ENCODE measurements around the gene SUCO.

DNA sequence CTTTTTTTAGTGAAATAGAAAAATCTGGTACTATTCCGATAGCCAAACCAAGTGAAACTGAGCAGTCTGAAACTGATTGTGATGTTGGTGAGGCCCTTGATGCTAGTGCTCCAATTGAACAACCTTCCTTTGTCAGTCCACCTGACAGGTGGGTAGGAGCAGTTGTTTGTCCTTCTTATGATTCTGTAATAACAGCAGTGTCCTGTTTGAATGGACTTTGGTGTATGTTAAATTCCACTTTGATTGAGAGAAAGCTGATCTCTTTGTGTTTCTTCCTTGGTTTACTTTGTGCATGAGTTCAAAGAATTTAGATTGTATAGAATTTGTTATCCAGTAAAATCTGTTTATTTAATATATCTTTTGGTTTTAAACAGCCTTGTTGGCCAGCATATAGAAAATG, 24.3 kb downstream of the SUCO start:
- no peak for TF ChIP-seq POLR2A (IDR thresholded peaks at IDR 0.05)
- TF ChIP-seq, protein P1, sequence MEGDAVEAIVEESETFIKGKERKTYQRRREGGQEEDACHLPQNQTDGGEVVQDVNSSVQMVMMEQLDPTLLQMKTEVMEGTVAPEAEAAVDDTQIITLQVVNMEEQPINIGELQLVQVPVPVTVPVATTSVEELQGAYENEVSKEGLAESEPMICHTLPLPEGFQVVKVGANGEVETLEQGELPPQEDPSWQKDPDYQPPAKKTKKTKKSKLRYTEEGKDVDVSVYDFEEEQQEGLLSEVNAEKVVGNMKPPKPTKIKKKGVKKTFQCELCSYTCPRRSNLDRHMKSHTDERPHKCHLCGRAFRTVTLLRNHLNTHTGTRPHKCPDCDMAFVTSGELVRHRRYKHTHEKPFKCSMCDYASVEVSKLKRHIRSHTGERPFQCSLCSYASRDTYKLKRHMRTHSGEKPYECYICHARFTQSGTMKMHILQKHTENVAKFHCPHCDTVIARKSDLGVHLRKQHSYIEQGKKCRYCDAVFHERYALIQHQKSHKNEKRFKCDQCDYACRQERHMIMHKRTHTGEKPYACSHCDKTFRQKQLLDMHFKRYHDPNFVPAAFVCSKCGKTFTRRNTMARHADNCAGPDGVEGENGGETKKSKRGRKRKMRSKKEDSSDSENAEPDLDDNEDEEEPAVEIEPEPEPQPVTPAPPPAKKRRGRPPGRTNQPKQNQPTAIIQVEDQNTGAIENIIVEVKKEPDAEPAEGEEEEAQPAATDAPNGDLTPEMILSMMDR (IDR thresholded peaks at IDR 0.05) = no peak

All from uterus (tissue), 2 donors.